Activated naive CD4-positive, alpha-beta T cell treated with anti-CD3 and anti-CD28 coated beads for 36 hours (primary cell): ENCODE results near the gene HS6ST2. TPM values are rescaled to one million over a fixed set of nuclear protein-coding genes. Genes with fewer than 3 reads are reported as not detected.

ENCODE experiments used
- CTCF ChIA-PET: fragments of 350-600 bp; sonication (Branson Sonifier 250); formaldehyde crosslinking; loops from one replicate; lab custom pipeline; 2021; ENCODE audit warnings: antibody characterized with exemption; lab: Charles Lee
- DNase-seq: peaks from one replicate; pipeline ENCODE4 v3.0.0-alpha.2; 2020
- H3K27ac Mint-ChIP-seq: one replicate; pipeline ENCODE4 v1.8.0; 2021; ENCODE audit warnings: mild to moderate bottlenecking, mixed read lengths
- H3K27me3 Mint-ChIP-seq: one replicate; pipeline ENCODE4 v1.8.0; 2021; ENCODE audit warnings: low read depth, mixed read lengths
- H3K36me3 Mint-ChIP-seq: one replicate; pipeline ENCODE4 v1.8.0; 2021; ENCODE audit warnings: low read depth, mixed read lengths
- H3K4me1 Mint-ChIP-seq: one replicate; pipeline ENCODE4 v1.8.0; 2021; ENCODE audit warnings: low read depth, mixed read lengths
- H3K4me3 Mint-ChIP-seq: one replicate; pipeline ENCODE4 v1.8.0; 2021; ENCODE audit warnings: mild to moderate bottlenecking, moderate library complexity, mixed read lengths
- H3K9me3 Mint-ChIP-seq: one replicate; pipeline ENCODE4 v1.8.0; 2021; ENCODE audit warnings: mixed read lengths
- intact Hi-C: fragments of 100-400 bp; cut with micrococcal nuclease; formaldehyde crosslinking; loops from one replicate; pipeline ENCODE4 v1.15.1; 2023
- total RNA-seq, 2 experiments: library from RNA; stranded (reverse); gene quantifications; one replicate each; pipeline ENCODE4 v1.2.3, GENCODE V29; 2021

HS6ST2 gene
- total RNA-seq, 2 experiments from 2014 or later = 0.98 to 1.3 TPM

DNA sequence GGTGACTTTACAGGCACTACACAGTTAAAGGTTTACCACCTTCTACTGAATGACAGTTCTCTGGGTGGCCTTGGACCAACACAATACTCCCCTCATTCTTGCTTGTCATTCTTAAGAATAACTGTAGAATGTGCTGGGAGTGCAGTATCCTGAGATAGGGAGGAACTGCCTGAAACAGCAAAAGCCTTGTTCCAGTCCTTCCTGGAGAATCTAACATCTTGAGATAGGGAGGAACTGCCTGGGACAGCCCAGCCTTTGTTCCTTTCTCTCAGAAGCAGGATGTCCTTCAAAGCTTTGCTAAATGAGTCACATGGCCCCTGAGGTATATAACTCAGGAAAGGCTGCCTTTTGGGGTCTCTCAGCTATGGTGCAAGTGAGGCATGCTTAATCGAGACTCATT lies 323.9 kb downstream of the HS6ST2 start:
- Mint-ChIP-seq H3K27ac (no peak overlapping the region), H3K4me1 (no peaks in the 10 kb centered on the region), H3K9me3 (no peaks in the 10 kb centered on the region), H3K36me3 (no peaks in the 10 kb centered on the region), H3K27me3 (no peaks in the 10 kb centered on the region), H3K4me3 (no peak overlapping the region)
- DNase-seq = no peak
- CTCF ChIA-PET = no interaction called here
- intact Hi-C loops = loop anchor here (5.0 to 10.0 kb wide), 2 partner anchors 342 to 1040 kb away; no protein-coding TSS in a partner anchor

DNA sequence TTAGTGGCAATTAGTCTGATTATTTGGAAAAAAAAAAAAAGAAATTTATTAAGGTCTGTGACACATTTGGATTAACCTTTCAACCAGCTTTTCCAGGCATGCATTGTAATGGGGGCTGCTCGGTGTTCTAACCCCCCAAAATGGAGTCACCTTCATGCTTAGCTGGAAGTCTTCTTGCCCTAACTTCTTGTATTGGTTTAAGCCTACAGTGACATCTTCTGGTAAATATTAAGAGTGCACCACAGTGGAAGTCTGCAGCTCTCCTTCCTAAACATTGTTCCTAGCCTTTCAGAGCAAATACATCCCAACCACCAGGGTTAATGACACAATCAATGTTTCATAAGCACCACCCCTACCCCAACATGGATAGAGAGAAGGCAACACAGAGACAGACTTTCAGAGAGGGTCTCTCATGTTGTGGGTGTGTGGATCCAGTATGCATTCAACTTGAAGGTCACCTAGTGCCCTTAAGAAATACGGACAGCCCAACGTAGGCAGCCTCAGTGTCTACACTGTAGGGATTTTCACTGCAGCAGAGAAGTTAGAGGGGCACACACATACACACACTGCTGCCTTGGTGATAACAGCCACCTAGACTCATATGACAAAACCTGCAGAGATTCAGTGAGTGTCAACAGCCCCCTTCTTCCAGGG lies 326.7 kb downstream of the HS6ST2 start:
- Mint-ChIP-seq H3K36me3 (no peaks in the 10 kb centered on the region), H3K4me1 (no peaks in the 10 kb centered on the region), H3K27ac (no peak overlapping the region), H3K4me3 (no peak overlapping the region), H3K9me3 (no peaks in the 10 kb centered on the region), H3K27me3 (no peaks in the 10 kb centered on the region)
- CTCF ChIA-PET = interaction anchor here (0.6 to 2.6 kb wide), 12 partner anchors 9 to 815 kb away, joined by 3 to 12 read pairs (median 4); no protein-coding TSS in a partner anchor
- DNase-seq = no peak
- intact Hi-C loops = loop anchor here (5.0 to 10.0 kb wide), 2 partner anchors 339 to 1043 kb away; no protein-coding TSS in a partner anchor

DNA sequence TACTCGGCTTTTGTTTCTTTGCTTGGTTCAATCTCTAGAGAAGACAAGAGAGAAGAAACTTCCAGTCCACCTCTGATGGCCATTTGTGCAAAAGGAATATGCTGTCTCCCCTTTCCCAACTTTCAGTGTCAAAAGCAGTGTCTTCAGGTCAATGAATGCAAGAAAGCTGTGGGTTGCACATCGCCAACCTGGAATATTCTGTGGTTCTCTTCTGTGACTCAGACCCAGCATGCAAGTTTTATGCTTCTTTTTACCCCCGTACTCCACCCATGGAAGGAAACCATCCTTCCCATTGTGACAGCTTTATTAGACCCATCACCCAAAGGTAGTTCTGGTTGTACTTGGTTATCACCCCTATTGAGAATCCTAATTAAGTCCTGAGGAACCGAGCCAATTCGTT lies 334.0 kb downstream of the HS6ST2 start:
- intact Hi-C loops = loop anchor here (5.0 kb wide), 1 partner anchor 602 kb away; the partner anchor contains the start of gene STK26
- no peaks in the 10 kb centered on the region for H3K36me3 Mint-ChIP-seq
- no peaks in the 10 kb centered on the region for H3K9me3 Mint-ChIP-seq
- no peak overlapping the region for H3K27ac Mint-ChIP-seq
- H3K4me3 Mint-ChIP-seq = no peak overlapping the region
- CTCF ChIA-PET = no interaction called here
- H3K4me1 Mint-ChIP-seq = peaks cover 7% of the 10 kb centered on the region
- DNase-seq = no peak
- no peaks in the 10 kb centered on the region for H3K27me3 Mint-ChIP-seq

DNA sequence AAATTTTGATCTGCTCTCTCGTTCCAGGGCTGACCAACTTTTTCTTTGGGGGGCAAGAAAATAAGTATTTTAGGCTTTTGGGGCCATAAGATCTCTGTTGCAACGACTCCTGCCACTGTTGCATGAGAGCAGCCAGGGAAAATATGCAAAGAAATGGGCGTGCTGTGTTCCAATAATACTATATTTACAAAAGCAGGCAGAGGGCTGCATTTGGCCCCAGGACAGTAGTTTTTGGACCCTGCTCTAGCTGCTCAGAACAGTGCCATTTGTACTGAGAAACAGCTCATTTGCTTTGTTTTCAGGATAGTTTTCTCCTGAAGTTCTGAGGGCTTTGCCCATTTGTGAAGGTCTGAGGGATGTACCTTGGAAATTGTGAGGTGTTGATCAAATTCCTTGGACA lies 334.5 kb downstream of the HS6ST2 start:
- H3K27me3 Mint-ChIP-seq = no peaks in the 10 kb centered on the region
- H3K36me3 Mint-ChIP-seq = no peaks in the 10 kb centered on the region
- no peak overlapping the region for H3K27ac Mint-ChIP-seq
- DNase-seq = no peak
- CTCF ChIA-PET = no interaction called here
- H3K4me1 Mint-ChIP-seq = peaks cover 7% of the 10 kb centered on the region
- intact Hi-C loops = loop anchor here (5.0 kb wide), 1 partner anchor 602 kb away; the partner anchor contains the start of gene STK26
- H3K4me3 Mint-ChIP-seq = no peak overlapping the region
- no peaks in the 10 kb centered on the region for H3K9me3 Mint-ChIP-seq

DNA sequence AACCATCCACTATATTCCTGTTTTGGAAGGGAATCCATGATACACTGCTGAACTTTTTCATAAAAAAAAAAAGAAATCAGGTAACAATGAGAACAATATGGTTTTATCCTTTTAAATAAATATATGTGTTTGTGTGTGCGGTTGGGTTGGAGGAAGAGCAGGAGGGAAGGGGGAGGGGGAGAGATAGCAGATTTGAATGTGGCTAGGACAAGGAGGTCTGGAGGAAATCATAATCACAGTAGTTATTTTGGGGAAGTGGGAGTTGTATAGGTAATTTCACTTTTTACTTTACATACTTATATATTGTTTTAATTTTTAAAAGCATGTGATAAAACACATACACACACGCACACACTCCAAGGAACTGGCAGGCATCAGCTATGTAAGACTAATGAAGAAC lies 335.1 kb downstream of the HS6ST2 start:
- Mint-ChIP-seq H3K4me1 (peaks cover 7% of the 10 kb centered on the region), H3K36me3 (no peaks in the 10 kb centered on the region), H3K27me3 (no peaks in the 10 kb centered on the region), H3K9me3 (no peaks in the 10 kb centered on the region), H3K27ac (no peak overlapping the region), H3K4me3 (no peak overlapping the region)
- DNase-seq = no peak
- CTCF ChIA-PET = interaction anchor here (1.6 kb wide), 1 partner anchor 8 kb away, joined by 7 read pairs; no protein-coding TSS in a partner anchor
- intact Hi-C loops = loop anchor here (5.0 kb wide), 1 partner anchor 601 kb away; the partner anchor contains the start of gene STK26

DNA sequence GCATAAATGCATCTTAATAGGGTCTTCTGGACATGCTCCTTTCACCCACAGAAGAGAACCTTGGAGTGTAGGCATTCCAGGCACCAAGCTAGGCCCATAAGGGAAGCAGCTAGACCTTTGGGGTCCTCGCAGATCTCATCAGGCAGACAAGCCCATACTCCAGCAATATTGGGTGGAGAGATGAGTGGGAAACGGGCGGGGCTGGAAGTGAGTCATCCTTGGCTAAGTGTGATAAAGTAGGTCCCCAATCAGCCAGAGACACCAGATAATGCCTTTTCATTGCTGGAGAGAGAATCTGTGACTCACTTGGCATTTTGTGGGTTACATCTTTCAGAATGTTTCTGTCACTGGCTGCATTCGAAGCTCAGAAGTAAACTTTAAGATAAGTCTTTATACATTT lies 336.3 kb downstream of the HS6ST2 start:
- H3K4me1 Mint-ChIP-seq = peaks cover 7% of the 10 kb centered on the region
- H3K27ac Mint-ChIP-seq = no peak overlapping the region
- no peaks in the 10 kb centered on the region for H3K36me3 Mint-ChIP-seq
- DNase-seq = peak; percentile 77
- no peaks in the 10 kb centered on the region for H3K9me3 Mint-ChIP-seq
- H3K27me3 Mint-ChIP-seq = no peaks in the 10 kb centered on the region
- CTCF ChIA-PET = interaction anchor here (0.7 to 1.6 kb wide), 3 partner anchors 9 to 131 kb away, joined by 3 to 7 read pairs (median 6); no protein-coding TSS in a partner anchor
- no peak overlapping the region for H3K4me3 Mint-ChIP-seq
- intact Hi-C loops = loop anchor here (5.0 kb wide), 1 partner anchor 600 kb away; the partner anchor contains the start of gene STK26

DNA sequence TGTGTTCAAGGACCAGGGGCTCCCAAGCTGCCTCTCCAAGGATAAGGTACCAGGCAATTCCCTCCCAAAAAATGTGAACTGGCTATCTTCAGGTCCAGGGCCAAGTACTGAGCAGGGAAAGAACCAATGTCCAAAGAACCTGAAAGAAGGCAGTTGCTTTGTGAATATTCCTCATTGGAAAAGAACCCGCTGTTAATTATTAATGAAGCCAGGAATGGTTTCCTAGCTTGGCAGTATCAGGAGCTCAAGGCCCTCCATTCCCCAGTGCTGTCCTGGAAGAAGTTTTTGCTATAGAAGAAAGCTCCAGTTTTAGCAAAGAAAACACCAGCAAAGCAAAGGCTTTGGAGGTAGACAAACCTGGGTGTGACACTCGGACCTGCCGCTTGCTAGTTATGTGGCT lies 339.6 kb downstream of the HS6ST2 start:
- Mint-ChIP-seq H3K27ac (no peak overlapping the region), H3K36me3 (no peaks in the 10 kb centered on the region), H3K4me1 (peaks cover 4% of the 10 kb centered on the region), H3K9me3 (no peaks in the 10 kb centered on the region), H3K27me3 (no peaks in the 10 kb centered on the region), H3K4me3 (no peak overlapping the region)
- CTCF ChIA-PET = no interaction called here
- intact Hi-C loops = no loop called here
- no peak for DNase-seq

DNA sequence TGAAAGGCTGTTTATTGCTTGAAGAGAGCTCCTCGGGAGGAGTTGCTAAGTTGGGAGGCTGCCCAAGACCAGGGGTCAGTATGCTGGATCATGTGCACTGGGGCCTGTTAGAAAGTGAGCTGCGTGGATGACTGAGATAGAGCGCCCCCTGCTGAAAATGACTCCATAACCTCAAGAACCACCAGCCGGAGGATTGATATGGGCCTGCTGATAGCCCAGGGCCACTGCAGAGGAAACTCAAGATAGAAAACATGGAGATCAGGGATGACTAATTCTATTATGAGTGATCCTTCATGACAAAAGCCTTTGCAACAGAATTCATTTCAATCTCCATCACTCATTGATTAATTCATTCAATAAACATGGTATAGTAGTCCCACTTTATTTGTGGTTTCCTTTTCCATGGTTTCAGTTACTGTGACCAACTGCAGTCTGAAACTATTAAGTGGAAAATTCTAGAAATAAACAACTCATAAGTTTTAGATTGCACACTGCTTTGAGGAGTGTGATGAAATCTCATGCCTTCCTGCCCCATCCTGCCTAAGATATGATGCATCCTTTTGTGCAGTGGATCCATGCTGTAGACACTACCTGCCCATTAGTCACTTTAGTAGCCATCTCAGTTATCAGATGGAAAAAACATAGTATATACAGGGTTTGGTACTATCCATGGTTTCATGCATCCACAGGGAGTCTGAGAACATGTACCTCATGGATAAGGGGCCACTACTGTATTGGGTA lies 342.9 kb downstream of the HS6ST2 start:
- no peak overlapping the region for H3K4me3 Mint-ChIP-seq
- peak; percentile 60 for DNase-seq
- H3K27me3 Mint-ChIP-seq = no peaks in the 10 kb centered on the region
- H3K36me3 Mint-ChIP-seq = no peaks in the 10 kb centered on the region
- intact Hi-C loops = loop anchor here (1.0 to 2.0 kb wide), 2 partner anchors 774 to 787 kb away; no protein-coding TSS in a partner anchor
- H3K27ac Mint-ChIP-seq = no peak overlapping the region
- H3K4me1 Mint-ChIP-seq = no peaks in the 10 kb centered on the region
- no peaks in the 10 kb centered on the region for H3K9me3 Mint-ChIP-seq
- CTCF ChIA-PET = interaction anchor here (0.5 to 4.4 kb wide), 11 partner anchors 16 to 787 kb away, joined by 3 to 45 read pairs (median 4); no protein-coding TSS in a partner anchor

DNA sequence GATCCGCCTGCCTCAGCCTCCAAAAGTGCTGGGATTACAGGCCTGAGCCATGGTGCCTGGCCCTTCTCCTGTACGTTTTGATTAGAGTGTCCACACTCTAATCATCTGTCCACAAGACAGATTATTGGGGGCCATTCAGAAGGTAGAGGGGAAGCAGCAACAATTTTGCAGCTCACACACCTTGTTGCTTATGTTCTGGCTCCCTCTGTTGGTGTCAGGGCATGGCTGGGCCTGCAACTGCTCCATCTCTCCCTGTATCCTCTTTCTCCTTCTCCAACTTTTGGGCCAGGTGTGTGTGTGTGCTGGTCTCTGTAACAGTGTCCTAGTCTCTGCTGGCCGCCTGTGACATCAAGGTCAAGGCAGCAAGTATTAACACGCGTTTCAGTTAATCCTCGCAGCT lies 344.1 kb downstream of the HS6ST2 start:
- intact Hi-C loops = loop anchor here (2.0 to 5.0 kb wide), 2 partner anchors 122 to 785 kb away; no protein-coding TSS in a partner anchor
- Mint-ChIP-seq H3K4me1 (no peaks in the 10 kb centered on the region), H3K27me3 (no peaks in the 10 kb centered on the region), H3K36me3 (no peaks in the 10 kb centered on the region), H3K9me3 (no peaks in the 10 kb centered on the region), H3K4me3 (no peak overlapping the region), H3K27ac (no peak overlapping the region)
- CTCF ChIA-PET = interaction anchor here (0.8 to 4.4 kb wide), 15 partner anchors 8 to 786 kb away, joined by 3 to 45 read pairs (median 4); no protein-coding TSS in a partner anchor
- peak; percentile 6 for DNase-seq

DNA sequence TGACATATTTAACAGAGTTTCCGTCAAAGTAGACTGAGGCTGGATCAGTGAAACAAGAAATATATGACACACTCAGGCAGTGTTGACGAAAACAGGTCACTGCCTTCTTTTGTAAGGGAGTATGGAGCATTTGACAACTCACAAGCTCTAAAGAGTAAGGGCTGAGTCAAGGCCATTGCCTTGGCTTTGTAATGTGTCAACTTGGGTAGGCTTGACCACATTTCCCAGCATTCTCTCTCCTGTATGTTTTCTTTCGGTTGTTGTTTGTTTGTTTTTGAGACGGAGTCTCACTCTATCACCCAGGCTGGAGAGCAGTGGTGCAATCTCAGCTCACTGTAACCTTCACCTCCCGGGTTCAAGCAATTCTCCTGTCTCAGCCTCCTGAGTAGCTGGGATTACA lies 344.6 kb downstream of the HS6ST2 start:
- H3K27me3 Mint-ChIP-seq = no peaks in the 10 kb centered on the region
- no peaks in the 10 kb centered on the region for H3K36me3 Mint-ChIP-seq
- H3K27ac Mint-ChIP-seq = no peak overlapping the region
- DNase-seq = no peak
- intact Hi-C loops = loop anchor here (1.0 to 5.0 kb wide), 5 partner anchors 122 to 785 kb away; no protein-coding TSS in a partner anchor
- H3K4me3 Mint-ChIP-seq = no peak overlapping the region
- CTCF ChIA-PET = interaction anchor here (0.6 to 4.4 kb wide), 14 partner anchors 9 to 772 kb away, joined by 3 to 45 read pairs (median 4); no protein-coding TSS in a partner anchor
- no peaks in the 10 kb centered on the region for H3K9me3 Mint-ChIP-seq
- no peaks in the 10 kb centered on the region for H3K4me1 Mint-ChIP-seq

DNA sequence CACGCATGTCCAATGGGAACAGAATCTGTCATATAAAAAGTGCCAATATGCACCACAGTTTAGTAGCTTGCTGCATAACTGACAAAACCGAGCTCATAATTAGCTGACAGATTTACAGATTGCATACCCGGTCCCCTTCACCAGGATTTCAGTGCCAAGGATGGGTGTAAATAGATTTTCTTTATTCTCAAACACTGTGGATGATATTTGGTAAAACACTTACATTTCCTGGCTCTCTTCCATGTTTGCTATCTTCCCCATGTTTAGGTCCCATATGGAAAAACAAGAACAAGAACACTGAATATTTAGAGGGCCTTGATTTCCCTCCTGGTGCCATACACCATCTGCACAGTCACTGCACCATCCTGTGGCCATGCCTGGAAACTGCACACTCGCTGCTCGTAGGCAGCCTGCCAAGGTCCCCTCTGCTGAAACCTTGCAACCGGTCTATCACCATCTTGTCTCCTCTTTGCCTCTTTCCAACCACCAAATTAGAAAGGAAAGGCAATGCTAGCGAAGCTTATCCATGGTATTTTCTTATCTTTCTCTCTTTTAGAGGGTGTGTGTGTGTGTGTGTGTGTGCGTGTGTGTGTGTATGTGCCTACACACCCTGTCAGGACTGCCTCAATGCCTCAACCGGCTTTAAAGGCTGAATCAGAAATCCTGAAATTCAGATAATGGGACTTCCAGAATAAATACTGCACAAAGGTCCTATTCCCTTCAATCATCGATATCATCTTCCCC lies 345.4 kb downstream of the HS6ST2 start:
- DNase-seq = peak; percentile 60
- intact Hi-C loops = loop anchor here (1.0 to 5.0 kb wide), 4 partner anchors 121 to 521 kb away; no protein-coding TSS in a partner anchor
- Mint-ChIP-seq H3K27me3 (no peaks in the 10 kb centered on the region), H3K4me1 (no peaks in the 10 kb centered on the region), H3K9me3 (no peaks in the 10 kb centered on the region), H3K4me3 (no peak overlapping the region), H3K36me3 (no peaks in the 10 kb centered on the region), H3K27ac (no peak overlapping the region)
- CTCF ChIA-PET = interaction anchor here (0.6 to 4.4 kb wide), 14 partner anchors 9 to 785 kb away, joined by 3 to 45 read pairs (median 3); no protein-coding TSS in a partner anchor
